DMS53 (cell line): ENCODE measurements around the gene DNAAF2.

Source experiments
- DNase-seq: peaks from one replicate; lab custom pipeline; 2025; lab: John Stamatoyannopoulos, UW

The DNAAF2 gene

GRCh38 chr14:49584981-49585640 lies 49.9 kb downstream of the DNAAF2 start:
- DNase-seq, result peak; percentile 38

DNA sequence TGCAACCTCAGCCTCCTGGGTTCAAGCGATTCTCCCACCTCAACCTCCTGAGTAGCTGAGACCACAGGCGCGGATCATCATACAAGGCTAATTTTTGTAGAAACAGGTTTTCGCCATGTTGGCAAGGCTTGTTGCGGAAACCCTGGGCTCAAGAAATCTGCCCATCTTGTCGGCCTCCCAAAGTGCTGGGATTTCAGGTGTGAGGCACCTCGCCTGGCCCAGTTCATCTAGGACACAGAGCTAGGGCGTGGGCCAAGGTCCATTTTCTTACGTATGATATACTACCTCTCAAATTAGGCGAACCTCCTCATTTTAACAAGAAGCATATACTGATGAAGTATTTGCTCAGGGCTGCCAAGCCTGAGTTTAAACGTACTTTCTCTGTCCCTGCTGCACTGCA lies 51.0 kb downstream of the DNAAF2 start:
- DNase-seq, result no peak

- no peak for DNase-seq
These were observed 51.4 kb downstream of the DNAAF2 start for GRCh38 chr14:49583629-49584028.

- DNase-seq, result peak; percentile 31
These were observed 52.7 kb downstream of the DNAAF2 start for GRCh38 chr14:49582113-49582977.

DNA sequence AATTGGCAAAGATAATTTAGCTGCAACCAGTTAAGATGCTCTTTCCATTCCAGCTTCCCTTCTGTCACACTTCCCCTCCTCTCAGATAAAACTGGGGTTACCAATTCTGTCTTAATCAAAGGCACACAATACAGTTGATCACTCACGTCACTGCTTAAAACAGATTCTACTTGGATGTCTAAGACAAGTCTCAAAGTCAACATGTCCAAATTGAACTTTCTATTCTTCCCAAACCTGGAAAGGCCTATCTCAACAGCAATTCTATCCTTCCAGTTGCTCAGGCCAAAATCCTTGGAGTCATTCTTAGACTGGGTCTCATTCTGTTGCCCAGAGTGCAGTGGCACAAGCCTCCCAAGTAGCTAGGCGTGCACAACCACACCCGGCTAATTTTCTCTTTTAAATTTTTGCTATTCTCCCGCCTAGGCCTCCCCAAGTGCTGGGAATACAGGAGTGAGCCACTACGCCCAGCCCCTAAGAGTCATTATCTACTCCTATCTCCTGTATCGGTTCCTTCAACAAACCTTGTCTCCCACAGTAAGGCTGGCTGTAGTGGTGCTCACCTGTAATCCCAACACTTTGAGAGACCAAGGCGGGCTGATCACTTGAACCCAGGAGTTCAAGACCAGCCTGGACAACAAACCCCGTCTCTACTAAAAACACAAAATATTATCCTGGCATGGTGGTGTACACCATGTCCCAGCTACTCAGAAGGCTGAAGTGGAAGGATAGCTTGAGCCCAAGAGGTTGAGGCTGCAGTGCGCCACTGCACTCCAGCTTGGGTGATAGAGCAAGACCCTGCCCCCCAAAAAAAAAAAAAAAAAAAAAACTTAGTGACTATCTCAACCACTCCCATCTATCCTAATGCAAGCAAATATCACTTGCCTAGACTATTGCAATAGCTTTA lies 53.6 kb downstream of the DNAAF2 start:
- DNase-seq, result peak; percentile 21

DNA sequence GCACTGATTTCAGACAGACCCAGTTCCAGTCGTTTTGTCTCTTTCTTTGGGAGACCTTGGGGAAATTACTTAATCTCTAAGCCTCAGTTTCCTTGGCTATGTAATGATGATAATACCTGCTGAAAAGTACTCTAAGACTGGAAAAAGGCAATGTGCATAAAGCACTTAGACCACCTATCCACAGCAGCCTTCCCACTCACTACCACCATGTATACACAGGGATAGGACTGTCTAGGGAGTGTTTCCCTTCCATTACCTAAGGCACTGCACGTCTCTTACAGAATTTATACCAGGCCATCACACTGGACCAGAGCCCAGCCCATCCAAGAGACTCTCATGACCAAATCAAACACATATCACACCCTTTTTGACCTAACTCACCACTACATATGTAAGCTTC lies 55.2 kb downstream of the DNAAF2 start:
- DNase-seq, result no peak

DNA sequence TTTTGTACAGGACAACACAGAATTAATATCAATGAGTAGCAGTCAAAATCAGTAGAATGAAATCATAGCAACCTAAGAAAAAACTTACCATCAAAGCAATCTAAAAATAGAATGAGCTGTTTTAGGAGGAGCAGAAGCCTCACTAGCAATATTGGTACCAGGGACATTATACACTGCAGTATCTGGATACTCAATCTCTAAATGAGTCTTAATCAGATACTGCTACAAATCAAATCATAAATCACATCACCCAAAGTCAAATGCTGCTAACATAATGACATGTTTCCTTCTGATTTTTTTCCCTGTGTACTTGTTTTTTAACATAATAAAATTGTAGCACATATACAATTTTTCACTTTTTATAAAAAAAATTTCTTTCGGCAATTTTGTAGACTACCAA lies 56.9 kb downstream of the DNAAF2 start:
- no peak for DNase-seq
